Measurements from ENCODE around the gene ZBTB20.

The ZBTB20 gene

DNA sequence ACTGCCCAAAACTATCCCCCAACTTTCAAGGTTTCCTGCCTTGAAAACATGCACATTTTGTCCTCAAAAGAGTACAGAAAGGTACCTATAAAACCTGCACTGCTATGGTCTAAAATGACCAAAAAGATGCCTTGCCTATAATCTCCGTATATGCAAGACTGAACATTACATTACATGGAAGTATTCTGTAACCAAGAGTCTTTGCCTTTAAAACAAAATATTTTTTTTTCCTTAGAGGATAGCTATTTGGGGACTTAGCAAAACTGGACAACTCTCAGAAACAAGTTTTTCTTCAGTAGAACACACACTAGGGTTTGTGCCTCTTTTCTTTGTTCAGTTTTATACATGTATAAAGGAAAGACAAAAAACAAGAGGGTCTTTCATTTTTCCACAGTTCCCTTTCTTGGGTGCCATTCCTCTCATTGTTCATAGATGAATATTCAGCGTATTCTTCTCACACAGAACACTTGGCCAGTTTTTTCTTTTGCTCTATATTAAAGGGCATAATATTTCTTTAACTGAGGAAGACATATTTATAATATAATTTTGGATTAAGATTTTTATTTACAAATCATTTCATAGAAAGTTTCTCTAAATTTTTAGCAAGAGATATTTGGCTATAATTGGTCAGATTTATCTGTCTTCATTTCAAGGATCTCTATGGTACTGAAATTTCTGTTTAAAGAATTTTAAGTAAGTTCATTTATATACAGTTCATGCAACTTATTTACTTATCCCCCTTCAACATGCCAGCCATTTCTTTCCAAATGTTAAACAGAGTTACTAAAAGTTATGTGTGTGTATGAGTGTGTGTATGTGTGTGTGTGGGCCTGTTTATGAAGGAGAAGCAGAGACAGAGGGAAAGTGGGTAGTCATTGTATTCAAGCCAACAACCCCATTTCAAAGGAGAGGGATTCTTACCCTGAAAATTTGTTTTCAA, 142.6 kb downstream of the ZBTB20 start:
- no peak for DNase-seq

DNA sequence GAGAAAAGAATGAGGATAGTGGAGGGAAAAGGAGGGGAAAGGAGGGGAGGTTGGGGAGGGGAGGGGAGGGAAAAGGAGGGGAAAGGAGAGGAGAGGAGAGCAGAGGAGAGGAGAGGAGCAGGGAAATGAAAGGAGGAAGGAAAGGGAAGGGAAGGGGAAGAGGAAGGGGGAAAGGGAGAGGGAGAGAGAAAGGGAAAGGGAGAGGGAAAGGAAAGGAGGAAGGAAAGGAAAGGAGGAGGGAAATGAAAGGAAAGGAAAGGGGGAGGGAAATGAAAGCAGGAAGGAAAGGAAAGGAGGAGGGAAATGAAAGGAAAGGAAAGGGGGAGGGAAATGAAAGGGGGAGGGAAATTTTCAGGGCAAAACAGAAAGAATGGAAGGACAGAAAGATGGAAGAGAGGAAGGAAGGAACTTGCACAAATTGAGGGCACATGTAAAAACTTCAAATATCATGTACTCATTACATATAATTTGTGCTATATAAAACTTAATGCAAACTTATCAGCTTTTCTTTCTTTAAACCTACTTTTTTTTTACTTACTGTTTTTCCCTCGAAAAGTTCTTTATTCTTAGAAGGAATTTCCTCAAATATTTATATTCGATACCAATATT, 148.0 kb downstream of the ZBTB20 start:
- DNase-seq, result no peak

DNA sequence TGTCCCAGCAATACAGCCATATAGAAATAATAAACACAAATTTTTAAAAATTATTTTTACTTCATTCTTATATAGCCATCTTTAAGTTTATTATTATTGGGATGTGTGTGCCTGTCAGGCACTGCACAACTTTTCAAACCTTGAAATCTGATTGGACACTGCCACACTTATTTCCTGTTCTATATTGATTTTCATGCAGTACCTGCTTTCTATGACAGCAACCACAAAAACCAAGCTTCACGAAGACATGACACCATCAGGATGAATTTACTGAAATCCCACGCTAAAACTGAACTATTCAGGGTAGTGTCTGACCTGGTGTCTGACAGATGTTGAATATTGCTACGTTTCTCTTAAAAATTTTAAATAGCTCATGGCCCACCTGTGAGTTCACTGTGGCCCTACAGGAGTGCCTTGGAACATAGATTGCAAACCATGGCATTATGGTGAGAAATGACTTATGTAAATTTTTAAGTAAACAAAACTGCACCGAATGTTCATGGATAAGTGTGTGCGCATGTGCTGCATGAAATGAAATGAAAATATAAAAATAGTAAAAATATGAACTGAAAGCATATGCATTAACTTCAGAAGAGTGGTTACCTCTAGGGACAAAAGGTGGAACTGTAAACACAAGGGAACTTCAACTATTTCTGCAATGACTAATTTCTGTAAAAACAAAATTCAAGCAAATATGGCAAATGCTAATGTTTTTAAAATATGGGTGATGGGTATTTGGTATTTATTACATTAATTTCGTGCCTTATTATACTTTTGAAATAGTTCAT, 152.3 kb downstream of the ZBTB20 start:
- DNase-seq, result no peak

DNA sequence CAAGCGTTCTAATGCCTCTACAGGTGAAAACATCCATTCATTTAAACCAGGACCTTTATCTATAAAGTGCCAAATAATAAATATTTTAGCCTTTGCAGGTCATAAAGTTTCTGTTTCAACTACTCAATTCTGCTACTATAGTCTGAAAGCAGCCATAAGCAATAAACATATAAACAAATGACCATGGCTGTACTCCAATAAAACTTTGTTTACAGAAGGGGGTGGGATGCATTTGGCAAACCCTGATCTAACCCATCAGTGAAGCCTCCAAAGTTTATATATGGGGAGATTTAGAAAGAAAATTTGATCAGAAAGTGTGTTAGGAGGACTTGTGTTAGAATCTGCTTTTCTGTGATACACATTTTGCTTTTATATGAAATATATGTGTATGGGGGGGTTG, 161.3 kb downstream of the ZBTB20 start:
- DNase-seq, result no peak

DNA sequence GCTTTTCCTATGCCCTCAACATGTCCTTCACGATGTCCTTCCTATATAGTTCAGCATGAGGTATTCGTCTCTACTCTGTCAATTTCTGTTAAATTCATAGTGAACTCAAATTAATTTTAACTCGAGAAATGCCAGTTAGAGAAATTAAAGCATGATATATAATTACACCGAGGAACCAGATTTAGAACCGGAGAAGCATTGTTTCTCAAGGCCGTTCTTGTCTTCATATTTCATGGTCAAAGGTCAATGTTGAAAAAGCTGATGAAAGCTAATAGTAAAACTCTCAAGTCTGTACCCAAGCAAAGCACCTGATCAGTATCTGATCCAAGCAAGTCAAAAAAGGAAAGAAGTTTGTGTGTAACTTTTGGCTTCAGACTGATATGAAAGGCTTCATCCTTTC, 163.8 kb downstream of the ZBTB20 start:
- DNase-seq, result no peak

DNA sequence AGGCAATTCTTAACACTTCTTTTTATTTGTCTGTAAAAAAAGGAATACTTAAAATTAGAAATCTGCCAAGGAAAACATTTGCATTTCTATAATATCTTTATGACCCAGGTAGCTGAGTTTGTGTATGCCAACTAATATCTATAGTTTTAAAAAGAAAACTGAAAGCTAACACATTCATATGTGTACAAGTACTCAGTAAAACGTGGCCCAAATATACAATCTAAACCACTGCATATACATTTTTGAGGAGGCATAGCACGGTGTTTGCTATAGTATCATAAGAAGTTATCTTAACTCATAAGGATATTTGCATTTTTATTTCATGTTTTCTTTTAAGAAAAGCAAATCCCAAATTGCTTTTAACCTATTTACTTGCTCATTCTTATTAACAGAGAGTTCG, 172.7 kb downstream of the ZBTB20 start:
- DNase-seq, result no peak

DNA sequence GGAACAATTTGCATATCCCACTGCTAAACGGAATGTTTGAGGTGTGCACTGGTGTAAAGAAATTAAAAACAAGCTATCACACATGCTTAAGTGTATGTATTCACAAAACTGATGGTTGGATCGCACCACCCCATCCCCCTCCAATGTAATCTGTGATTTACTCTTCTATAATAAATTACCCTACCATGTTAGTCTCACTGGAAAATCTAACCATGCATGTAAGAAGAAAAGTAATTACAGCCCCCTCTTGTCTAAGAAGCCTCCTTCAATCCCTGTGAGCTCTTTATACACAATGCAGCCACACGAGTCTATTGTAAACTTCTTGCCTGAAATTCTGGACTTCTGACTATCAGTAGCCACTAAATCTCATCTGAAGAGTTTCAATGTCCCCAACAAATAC, 173.6 kb downstream of the ZBTB20 start:
- no peak for DNase-seq

DNA sequence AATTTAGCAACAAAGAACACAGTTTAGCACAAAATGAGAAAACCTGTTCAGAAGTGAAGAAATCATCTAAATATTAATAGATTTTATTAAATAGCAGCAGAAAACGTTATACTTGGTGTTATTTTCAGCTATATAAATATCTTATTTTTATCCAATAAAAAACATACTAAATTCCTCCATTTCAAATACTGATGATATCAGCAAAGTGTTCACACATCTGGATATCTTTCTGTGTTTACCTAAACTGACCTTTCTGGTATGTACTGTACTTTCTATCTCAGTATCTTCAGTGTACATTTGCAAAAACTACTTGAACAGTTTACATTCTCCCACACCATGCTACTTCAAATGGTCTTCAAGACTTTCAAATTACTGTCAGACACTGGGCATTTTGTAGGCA, 179.9 kb downstream of the ZBTB20 start:
- DNase-seq, result no peak

DNA sequence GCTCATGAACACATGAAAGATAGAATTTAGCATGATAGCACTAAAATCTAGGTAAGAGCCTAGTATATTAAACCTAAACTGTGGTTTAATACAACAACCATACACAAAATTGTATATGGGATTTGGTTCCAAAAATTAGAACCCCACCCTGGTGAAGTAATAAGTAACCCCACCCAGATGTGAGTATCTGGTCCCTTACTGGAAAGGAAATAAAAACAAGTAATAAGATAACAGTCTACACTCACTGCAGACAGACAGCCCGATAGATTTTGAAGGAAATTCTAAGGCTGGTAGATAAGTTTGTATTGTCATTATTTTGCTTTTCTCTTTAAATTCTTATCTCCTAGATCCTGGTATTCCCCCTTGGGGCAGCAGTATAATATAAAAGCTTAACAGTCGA, 184.9 kb downstream of the ZBTB20 start:
- DNase-seq, result no peak

DNA sequence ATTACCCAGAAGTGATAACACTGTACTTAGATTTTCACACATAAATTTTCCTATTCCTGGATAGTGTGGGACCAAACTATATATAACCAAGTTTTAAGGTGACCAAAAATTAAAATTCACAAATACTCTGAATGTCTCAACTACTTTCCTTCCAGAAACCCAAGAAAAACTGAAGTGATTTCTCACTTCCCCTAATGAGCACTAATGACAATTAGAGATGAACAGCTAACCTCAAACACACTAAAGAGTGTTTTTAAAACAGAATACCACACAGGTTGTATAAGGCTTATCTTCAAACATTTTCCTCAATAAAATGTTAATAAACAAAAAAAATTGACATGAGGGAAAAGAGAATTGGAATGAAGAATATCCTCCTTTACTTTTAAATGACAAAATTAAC, 188.2 kb downstream of the ZBTB20 start:
- no peak for DNase-seq

DNA sequence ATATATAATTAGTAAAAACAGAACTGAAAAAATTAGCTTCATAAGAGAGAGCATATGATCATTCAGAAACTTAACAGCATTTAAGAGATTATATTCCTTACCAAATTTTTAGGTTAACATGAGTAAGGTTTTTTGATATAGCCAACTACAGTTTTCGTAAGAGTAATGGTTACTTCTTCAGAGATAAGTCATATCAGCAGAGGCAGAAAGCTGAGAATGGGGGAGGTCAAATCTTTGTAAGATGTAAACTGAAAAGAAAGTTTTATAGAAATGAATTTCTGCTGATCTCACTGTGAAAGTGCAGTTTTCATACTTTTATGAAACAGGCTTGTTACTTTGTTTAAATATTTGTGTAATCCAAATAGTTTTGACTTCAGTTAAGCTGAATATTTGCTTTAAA, 193.3 kb downstream of the ZBTB20 start:
- no peak for DNase-seq

DNA sequence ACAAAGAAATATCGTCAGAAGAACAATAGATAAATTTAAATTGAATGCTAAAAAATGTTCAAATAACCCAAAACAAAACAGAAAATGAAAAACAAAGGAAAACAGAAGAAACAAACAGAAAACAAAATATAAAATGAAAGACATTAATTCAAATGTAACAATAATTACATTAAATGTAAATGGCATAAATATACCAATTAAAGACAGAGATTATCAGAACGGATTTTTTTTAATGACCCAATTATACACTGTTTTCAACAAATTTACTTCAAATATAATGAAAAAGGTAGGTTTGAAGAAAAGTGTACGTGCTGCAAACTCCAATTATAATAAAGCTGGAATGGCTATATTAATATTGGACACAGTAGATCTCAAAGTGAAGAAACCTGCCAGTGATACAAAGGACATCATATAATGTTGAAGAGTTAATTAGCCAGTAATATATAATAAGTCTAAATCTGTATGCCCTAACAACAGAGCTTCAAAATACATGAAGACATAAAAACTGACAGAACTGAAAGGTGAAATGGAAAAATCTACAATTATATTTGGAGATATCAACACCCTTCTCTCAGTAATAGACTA, 193.8 kb downstream of the ZBTB20 start:
- no peak for DNase-seq

DNA sequence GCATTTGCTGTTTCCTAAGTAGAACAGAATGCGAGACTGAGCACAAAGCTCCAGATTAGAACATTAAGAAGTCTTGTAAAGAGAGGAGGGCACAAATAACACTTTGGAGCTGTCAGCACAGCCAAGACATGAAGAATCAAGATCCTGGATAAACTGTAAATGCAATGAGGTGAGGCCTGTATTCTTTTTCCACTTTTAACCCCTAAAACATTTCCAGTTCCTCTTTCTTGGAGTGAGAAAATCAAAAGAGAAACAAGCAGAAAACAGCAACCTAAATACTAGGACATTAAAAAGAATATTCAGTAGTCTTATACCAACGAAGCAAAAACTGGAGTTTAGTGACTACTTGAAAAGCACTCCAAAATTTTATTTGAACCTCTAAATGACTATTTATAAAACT, 204.3 kb downstream of the ZBTB20 start:
- no peak for DNase-seq

DNA sequence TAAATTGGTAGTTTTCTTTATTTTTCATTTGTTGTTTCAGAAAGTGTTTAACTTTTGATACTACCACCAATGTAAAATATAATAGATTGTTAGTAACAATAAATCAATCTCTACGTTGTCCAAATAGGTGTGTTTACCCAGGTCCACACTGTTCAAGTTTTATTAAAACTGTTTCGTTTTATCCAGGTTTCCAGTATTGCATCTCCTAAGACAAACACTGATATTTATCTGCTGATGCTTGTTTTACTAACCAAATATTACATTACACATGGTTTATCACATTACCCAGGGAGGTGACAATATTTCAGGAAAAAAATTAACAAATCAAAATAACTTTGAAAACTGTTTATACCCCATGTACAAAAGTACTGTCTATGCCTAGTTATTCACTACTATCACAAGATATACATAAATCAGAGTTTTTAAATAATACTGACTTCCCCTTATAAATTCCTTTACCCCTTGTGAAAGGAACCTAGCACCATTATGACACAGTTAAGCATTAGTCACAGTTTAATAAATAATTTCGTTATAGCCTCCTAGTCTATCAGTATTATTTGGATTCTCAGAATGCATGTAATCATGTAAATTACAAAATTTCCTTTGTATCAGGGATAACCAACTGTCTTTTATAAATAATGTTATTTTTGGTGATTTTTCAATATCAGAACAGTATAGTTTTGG, 205.3 kb downstream of the ZBTB20 start:
- DNase-seq, result no peak

DNA sequence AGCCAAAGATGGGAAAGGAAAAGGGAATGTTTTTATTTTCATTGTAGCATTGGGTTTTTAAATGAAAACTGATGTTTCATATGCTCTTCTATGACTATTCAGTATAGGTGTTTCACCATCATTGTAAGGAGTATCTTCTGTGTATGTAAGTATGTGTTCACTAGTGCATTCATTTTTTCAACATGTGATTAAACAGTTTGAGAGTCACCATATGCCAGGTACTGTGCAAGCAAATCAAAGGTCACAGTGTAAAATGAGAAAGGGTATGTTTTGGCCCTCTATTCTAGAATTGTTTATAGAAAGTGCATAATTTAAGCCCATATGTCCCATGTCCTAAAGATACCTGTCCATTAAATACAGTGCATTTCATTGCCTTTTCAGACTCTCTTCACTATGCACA, 207.2 kb downstream of the ZBTB20 start:
- no peak for DNase-seq

DNA sequence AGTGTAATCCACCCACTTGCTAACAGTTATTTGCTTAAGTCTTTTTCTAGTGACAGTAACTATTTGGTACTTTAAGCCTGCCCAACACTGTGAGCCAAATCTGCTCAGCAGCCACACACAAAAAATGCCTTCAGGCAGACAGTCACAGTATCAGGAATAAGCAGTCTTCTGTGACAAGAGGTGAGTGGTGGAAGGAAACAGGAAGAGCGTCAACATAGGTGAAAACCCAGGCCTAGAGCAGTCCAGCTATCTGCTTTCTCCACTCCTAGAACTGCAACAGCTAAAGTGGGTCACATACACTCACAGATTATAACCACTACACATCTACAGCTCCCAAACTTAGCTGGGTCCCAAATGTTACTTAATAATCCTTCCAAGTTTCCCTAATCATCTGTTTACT, 213.7 kb downstream of the ZBTB20 start:
- no peak for DNase-seq

DNA sequence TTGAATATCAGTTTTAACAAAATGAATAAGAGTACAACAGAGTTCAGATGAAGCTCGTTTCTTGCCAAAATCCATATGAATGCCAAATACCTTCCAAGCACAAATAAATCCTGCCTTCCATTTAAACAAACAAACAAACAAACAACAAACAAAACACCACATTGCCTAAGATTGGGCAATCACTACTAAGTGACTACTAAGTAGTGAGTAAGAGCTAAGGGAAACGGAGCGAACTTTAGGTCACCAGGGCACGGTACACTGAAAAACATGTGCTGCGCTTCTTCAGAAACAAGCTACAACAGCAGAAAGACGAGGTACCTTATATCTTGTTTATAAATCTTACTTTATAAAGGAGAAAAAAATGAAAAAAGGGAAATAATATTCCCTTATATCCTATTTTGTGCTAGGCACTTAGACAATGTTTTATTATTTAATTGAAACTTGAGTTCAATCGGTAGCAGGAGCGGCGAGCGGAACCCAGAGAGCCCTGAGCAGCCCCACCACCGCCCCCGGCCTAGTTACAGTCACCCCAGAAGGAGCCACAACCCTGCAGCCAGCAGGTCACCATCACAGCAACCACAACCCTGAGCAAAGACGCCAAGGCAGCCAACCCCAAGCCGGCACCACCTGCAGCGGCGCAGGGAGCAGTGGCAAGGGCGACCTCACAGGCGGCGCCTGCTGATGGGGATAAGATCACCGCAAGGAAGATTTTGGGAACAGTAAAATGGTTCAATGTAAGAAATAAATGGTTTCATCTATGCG, 216.9 kb downstream of the ZBTB20 start:
- DNase-seq, result no peak

DNA sequence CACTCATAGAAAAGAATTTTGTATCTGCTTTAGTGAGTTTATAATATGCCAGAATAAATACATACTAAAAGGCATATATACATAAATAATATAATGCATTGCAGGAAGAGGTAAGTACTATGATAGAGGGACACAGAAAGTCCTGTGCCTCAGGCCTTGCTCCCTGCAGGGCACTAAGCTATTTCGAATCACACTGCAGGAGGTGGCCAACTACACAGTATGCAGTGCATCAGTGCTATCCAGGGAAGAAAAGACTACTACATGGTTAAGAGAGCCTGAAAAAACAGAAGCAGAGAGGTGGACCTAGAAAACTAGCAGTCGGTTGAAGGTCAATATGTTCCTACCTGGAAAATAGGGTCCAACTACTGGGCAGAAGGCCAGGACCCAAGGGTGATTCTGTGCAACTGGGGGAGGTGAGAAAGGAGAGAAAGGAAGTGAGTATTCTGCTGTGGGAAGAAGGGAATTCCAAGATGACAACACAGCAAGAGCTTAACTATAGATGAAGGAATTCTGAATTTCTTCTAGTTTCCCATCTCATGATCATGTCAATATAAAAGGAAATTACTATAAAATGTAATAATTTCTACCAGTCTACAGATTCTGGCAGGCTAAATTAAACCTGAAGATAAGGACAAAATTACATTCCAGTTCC, 218.0 kb downstream of the ZBTB20 start:
- no peak for DNase-seq

DNA sequence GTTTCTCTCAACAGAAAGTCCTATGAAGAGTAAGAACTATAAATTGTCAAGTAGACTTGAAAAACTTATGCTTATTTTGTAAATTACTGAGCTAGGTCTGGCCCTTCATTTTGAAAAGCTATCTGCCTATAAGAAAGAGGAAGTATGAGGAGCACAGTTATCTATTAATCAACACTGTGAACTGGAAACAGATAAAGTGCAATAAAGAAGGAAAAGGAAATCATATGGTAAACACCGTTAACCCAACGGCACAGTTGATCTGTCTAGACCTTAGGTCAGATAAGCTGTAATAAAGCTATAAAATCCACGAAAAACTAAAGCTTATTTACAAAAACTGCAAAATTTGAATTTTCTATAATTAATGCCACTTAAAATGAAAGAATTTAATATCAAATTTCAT, 242.5 kb downstream of the ZBTB20 start:
- no peak for DNase-seq

DNA sequence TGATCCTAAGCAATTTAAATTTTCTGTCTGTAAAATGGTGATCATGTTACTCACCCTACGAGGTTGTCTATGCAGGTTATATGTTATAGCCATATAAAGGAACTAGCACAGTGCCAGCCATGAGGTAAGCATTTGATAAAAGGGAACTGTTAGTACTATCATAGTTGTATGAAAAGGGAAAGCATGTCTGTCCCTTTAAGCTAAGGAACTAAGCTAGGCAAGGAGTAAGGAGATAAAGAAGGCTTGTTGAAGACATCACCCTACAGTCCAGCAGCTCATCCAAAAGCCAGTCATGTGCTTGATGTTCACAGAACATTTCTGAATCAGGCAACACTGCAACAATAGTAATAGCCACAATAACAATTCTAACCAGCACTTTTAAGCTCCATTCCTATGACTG, 243.9 kb downstream of the ZBTB20 start:
- DNase-seq, result no peak

DNA sequence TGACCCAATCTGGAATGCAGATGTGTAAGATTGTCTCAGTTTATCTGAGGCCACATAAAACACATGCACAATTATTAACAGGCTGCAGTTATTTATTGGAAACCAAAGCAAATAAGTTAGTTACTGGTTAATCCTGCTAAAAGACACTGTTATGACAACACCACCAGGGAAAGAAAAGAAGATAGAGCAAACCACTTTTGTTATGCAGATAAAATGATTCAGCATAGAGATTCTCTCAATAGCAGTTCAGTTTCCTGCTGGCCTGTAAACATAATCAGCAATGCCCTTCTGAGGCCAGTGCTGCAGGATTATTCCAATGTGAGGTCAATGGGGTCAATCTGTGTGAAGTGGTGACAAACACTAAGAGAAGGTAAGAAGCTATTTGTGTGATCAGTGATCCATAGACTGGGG, 244.4 kb downstream of the ZBTB20 start:
- no peak for DNase-seq

Data from activated CD4-positive, alpha-beta T cell treated with anti-CD3 and anti-CD28 coated beads, Interleukin-2, amount 50 U/mL, for 4 hours (primary cell).